Measurements from ENCODE around the gene ZNF653. TPM values are rescaled to one million over a fixed set of nuclear protein-coding genes. Genes with fewer than 3 reads are reported as not detected.
A peak's percentile ranks its signal among the peaks of the same experiment; 100 is the strongest.

Gene ZNF653
- total and polyA plus RNA-seq, 9 of the 15 experiments (the other 6 are each of a cell fraction or from before 2014, with no cell fraction given), result 1.6 to 8.0 (median 4.2) TPM; not detected in 2

- Histone ChIP-seq H3K9me3 (replicated peaks; ENCODE audit: control insufficient read depth, insufficient read depth, low read depth, low read length) (no peaks in the 10 kb centered on the region), H3K9me1 (ENCODE audit: control insufficient read depth, insufficient read depth, low read length) (peaks cover 3% of the 10 kb centered on the region), H3K79me2 (ENCODE audit: control insufficient read depth, insufficient read depth, low read length) (no peaks in the 10 kb centered on the region), H3K4me2 (ENCODE audit: insufficient read depth, low read length) (no peak overlapping the region), H3K36me3 (ENCODE audit: control insufficient read depth, insufficient read depth, low read length) (peaks cover 14% of the 10 kb centered on the region; the same call in 1 of the 3 replicates), H3K9ac (ENCODE audit: insufficient read depth in 1 of 2, low read depth in 2 of 2, low read length in 2 of 2) (0 out of 4 replicates have a peak overlapping the region, but pooled peaks of 1 of the 2 experiments have one; percentile 55), H3K27me3 (ENCODE audit: control insufficient read depth in 2 of 2, insufficient read depth in 2 of 2, low read length in 2 of 2) (no peaks in the 10 kb centered on the region), H3K4me3 (no peak overlapping the region), H3K27ac (ENCODE audit: extremely low read depth, low read depth, low read length) (no peak overlapping the region), H3K4me1 (replicated peaks in 1 of 2; ENCODE audit: control insufficient read depth in 2 of 2, insufficient read depth in 2 of 2, low read length in 2 of 2) (peaks cover 0 to 24% of the 10 kb centered on the region in 2 experiments; a peak in 2 of 5 replicates), H4K20me1 (replicated peaks; ENCODE audit: control insufficient read depth, insufficient read depth, low read length) (no peaks in the 10 kb centered on the region), H2AFZ (ENCODE audit: low read depth, low read length) (no peak overlapping the region)
- in situ Hi-C loops (cut with MboI), result no loop called here
- no peak for DNase-seq (ENCODE audit: extremely low read depth in 1 of 4, low spot score in 3 of 4)
- no peak for FAIRE-seq
- no peak for ATAC-seq
- 62% methylated on average over 14 of the region's 14 CpGs for WGBS (ENCODE audit: insufficient coverage, low coverage, missing lambda C conversion rate)
- ChIA-PET CTCF (ENCODE audit: low intra/inter-chr PET ratio) (interaction anchor here (0.6 kb wide), 1 partner anchor 146 kb away, joined by 3 read pairs; no protein-coding TSS in a partner anchor), POLR2A (interaction anchor here (0.7 kb wide), 2 partner anchors 8 to 462 kb away, joined by 3 read pairs; no protein-coding TSS in a partner anchor)
- no TSS peak for BruUV-seq (replicated peaks)
- intact Hi-C loops (cut with micrococcal nuclease), result no loop called here
- peak; percentile 65 for TF ChIP-seq RBM25 (IDR thresholded peaks at IDR 0.05; ENCODE audit: low read depth, low read length, severe bottlenecking)
- TF ChIP-seq CHD4 (IDR thresholded peaks at IDR 0.05; ENCODE audit: insufficient read depth, insufficient replicate concordance, low read depth, low read length, poor library complexity, severe bottlenecking), result peak; percentile 52
- TF ChIP-seq CC2D1A (IDR thresholded peaks at IDR 0.05), result no peak
- TF ChIP-seq, protein P1, sequence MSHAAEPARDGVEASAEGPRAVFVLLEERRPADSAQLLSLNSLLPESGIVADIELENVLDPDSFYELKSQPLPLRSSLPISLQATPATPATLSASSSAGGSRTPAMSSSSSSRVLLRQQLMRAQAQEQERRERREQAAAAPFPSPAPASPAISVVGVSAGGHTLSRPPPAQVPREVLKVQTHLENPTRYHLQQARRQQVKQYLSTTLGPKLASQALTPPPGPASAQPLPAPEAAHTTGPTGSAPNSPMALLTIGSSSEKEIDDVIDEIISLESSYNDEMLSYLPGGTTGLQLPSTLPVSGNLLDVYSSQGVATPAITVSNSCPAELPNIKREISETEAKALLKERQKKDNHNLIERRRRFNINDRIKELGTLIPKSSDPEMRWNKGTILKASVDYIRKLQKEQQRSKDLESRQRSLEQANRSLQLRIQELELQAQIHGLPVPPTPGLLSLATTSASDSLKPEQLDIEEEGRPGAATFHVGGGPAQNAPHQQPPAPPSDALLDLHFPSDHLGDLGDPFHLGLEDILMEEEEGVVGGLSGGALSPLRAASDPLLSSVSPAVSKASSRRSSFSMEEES (CRISPR knock-in tag; IDR thresholded peaks at IDR 0.05), result peak; percentile 11; the same call in 1 of the 2 replicates
- TF ChIP-seq, protein P2, sequence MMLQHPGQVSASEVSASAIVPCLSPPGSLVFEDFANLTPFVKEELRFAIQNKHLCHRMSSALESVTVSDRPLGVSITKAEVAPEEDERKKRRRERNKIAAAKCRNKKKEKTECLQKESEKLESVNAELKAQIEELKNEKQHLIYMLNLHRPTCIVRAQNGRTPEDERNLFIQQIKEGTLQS (IDR thresholded peaks at IDR 0.05), result peak; percentile 64
- TF ChIP-seq, protein P2 (CRISPR knock-in tag; conservative IDR thresholded peaks at IDR 0.05), result no peak
- peak; percentile 47 for TF ChIP-seq BCOR (IDR thresholded peaks at IDR 0.05)
- TF ChIP-seq ZNF121 (CRISPR knock-in tag; conservative IDR thresholded peaks at IDR 0.05), result 0 out of 2 replicates have a peak, but pooled peaks have one; percentile 25
- TF ChIP-seq CEBPB (tag; IDR thresholded peaks at IDR 0.05), result 0 out of 2 replicates have a peak, but pooled peaks have one; percentile 19
- 0 out of 2 replicates have a peak, but pooled peaks have one; percentile 13 for TF ChIP-seq ZFX (CRISPR knock-in tag; IDR thresholded peaks at IDR 0.05)
- peak; percentile 9 to 32; a peak in 1 of 4 replicates for TF ChIP-seq KDM1A (IDR thresholded peaks at IDR 0.05)
- TF ChIP-seq ZZZ3 (IDR thresholded peaks at IDR 0.05), result no peak
- TF ChIP-seq PATZ1 (CRISPR knock-in tag; IDR thresholded peaks at IDR 0.05; ENCODE audit: borderline replicate concordance), result no peak
- no peak for TF ChIP-seq HNRNPK (IDR thresholded peaks at IDR 0.05; ENCODE audit: low read depth, low read length, poor library complexity, severe bottlenecking)
- peak; percentile 18; the same call in 1 of the 2 replicates for TF ChIP-seq ADNP (tag; IDR thresholded peaks at IDR 0.05)
- TF ChIP-seq ESRRA (IDR thresholded peaks at IDR 0.05; ENCODE audit: borderline replicate concordance, low read depth), result peak; percentile 42; the same call in 1 of the 2 replicates
- no peak for TF ChIP-seq KLF6 (CRISPR knock-in tag; IDR thresholded peaks at IDR 0.05; ENCODE audit: borderline replicate concordance)
Observed at GRCh38 chr19:11547929-11548700, 42.5 kb upstream of the ZNF653 start.

Data from K562 (cell line).